Hepatocyte (in vitro differentiated cells): ENCODE data around the gene SLAMF1. TPM values are rescaled to one million over a fixed set of nuclear protein-coding genes. Genes with fewer than 3 reads are reported as not detected.
A peak's percentile ranks its signal among the peaks of the same experiment; 100 is the strongest.
"Not testable (repeated sequence)": the region's sequence is repeated elsewhere in the genome, so short reads cannot be mapped to it uniquely, and the experiment has no call there.

Experiments
- DNase-seq: peaks from one replicate; pipeline ENCODE4 v3.0.0-alpha.2; 2016; ENCODE audit warnings: low spot score
- H2AFZ ChIP-seq: fragments of 200-600 bp; sonication (generic); 2 replicates; pipeline ENCODE4 v1.6.0; 2016; ENCODE audit warnings: antibody characterized with exemption, mild to moderate bottlenecking
- H3K27ac ChIP-seq: fragments of 200-600 bp; sonication (generic); 2 replicates; pipeline ENCODE4 v1.5.1; 2016; ENCODE audit warnings: mild to moderate bottlenecking
- H3K27me3 ChIP-seq: fragments of 200-600 bp; sonication (generic); 2 replicates; pipeline ENCODE4 v1.6.1; 2016
- H3K36me3 ChIP-seq: fragments of 200-600 bp; sonication (generic); replicated peaks from 2 replicates; pipeline ENCODE4 v1.5.1; 2016; ENCODE audit warnings: low read depth; ENCODE audit not compliant: insufficient read depth
- H3K4me1 ChIP-seq: fragments of 200-600 bp; sonication (generic); 2 replicates; pipeline ENCODE4 v1.5.1; 2016; ENCODE audit warnings: mild to moderate bottlenecking, moderate library complexity; ENCODE audit not compliant: insufficient read depth
- H3K4me2 ChIP-seq: fragments of 200-600 bp; sonication (generic); 2 replicates; pipeline ENCODE4 v1.6.0; 2016
- H3K4me3 ChIP-seq: fragments of 200-600 bp; sonication (generic); 2 replicates; pipeline ENCODE4 v1.5.1; 2016; ENCODE audit warnings: mild to moderate bottlenecking
- H3K79me2 ChIP-seq: fragments of 200-600 bp; sonication (generic); 2 replicates; pipeline ENCODE4 v1.6.0; 2017; ENCODE audit warnings: mild to moderate bottlenecking
- H3K9me2 ChIP-seq: fragments of 200-600 bp; sonication (generic); replicated peaks from 2 replicates; pipeline ENCODE4 v1.6.0; 2017; ENCODE audit warnings: mild to moderate bottlenecking; ENCODE audit not compliant: insufficient read depth
- H3K9me3 ChIP-seq: fragments of 200-600 bp; sonication (generic); 2 replicates; pipeline ENCODE4 v1.5.1; 2016; ENCODE audit warnings: low read depth, mild to moderate bottlenecking
- H4K20me1 ChIP-seq: fragments of 200-600 bp; sonication (generic); 2 replicates; pipeline ENCODE4 v1.6.0; 2016; ENCODE audit warnings: mild to moderate bottlenecking; ENCODE audit not compliant: insufficient read depth, poor library complexity, severe bottlenecking
- CTCF ChIP-seq: fragments of 200-600 bp; sonication (generic); IDR thresholded peaks from 2 replicates; pipeline ENCODE4 v1.5.1; 2016; ENCODE audit warnings: antibody characterized with exemption, mild to moderate bottlenecking; ENCODE audit not compliant: poor library complexity
- EZH2 ChIP-seq: fragments of 200-600 bp; sonication (generic); IDR thresholded peaks from 2 replicates; pipeline ENCODE4 v1.6.1; 2016; ENCODE audit warnings: antibody characterized with exemption, mild to moderate bottlenecking, borderline replicate concordance
- EZH2phosphoT487 ChIP-seq: fragments of 200-600 bp; sonication (generic); IDR thresholded peaks from one replicate; pipeline ENCODE4 v1.6.1; 2018; ENCODE audit warnings: antibody characterized with exemption, mild to moderate bottlenecking, low read depth, moderate library complexity; ENCODE audit not compliant: unreplicated experiment, severe bottlenecking
- WGBS: methylation state at CpG from one replicate; pipeline ENCODE4 v1.1.6; 2016; ENCODE audit warnings: low lambda C conversion rate; ENCODE audit errors: missing lambda C conversion rate; 5-methylcytosine and 5-hydroxymethylcytosine counted together
- polyA plus RNA-seq: library from polyadenylated mRNA; unstranded; fragments of >200 nt; fragmentation: Nextera tagmentation; extraction: Ambion mirVana; gene quantifications from 2 replicates; pipeline ENCODE4 v1.2.1, GENCODE V29; 2016
- total RNA-seq: library from RNA; depleted of rRNA; stranded (reverse); fragments of >200 nt; gene quantifications from 2 replicates; pipeline ENCODE4 v1.2.3, GENCODE V29; 2014

The SLAMF1 gene
- total and polyA plus RNA-seq, 2 experiments from 2014 or later, result 1.2 to 2.1 TPM

GRCh38 chr1:160629286-160630210 lies 17.3 kb downstream of the SLAMF1 start:
- WGBS, result 75% methylated on average over 19 of the region's 19 CpGs
- Histone ChIP-seq H4K20me1 (no peaks in the 10 kb centered on the region), H3K4me1 (peaks cover 16% of the 10 kb centered on the region), H3K4me3 (no peak overlapping the region), H3K79me2 (no peaks in the 10 kb centered on the region), H3K27me3 (no peaks in the 10 kb centered on the region), H3K9me2 (no peaks in the 10 kb centered on the region), H2AFZ (no peak overlapping the region), H3K27ac (peak overlapping the region; percentile 45), H3K9me3 (no peaks in the 10 kb centered on the region), H3K36me3 (no peaks in the 10 kb centered on the region), H3K4me2 (no peak overlapping the region)
- TF ChIP-seq EZH2phosphoT487, result no peak
- no peak for TF ChIP-seq CTCF
- TF ChIP-seq EZH2, result no peak
- DNase-seq, result peak; percentile 42

GRCh38 chr1:160628799-160629263 lies 18.0 kb downstream of the SLAMF1 start:
- Histone ChIP-seq H3K4me3 (no peak overlapping the region), H3K36me3 (no peaks in the 10 kb centered on the region), H3K27ac (no peak overlapping the region), H3K27me3 (no peaks in the 10 kb centered on the region), H3K4me2 (no peak overlapping the region), H3K79me2 (no peaks in the 10 kb centered on the region), H4K20me1 (no peaks in the 10 kb centered on the region), H3K4me1 (peaks cover 16% of the 10 kb centered on the region), H3K9me2 (no peaks in the 10 kb centered on the region), H3K9me3 (no peaks in the 10 kb centered on the region), H2AFZ (no peak overlapping the region)
- WGBS, result 50% methylated on average over 8 of the region's 8 CpGs
- no peak for TF ChIP-seq EZH2phosphoT487
- TF ChIP-seq EZH2, result no peak
- TF ChIP-seq CTCF, result no peak
- DNase-seq, result no peak

GRCh38 chr1:160627677-160628289 lies 19.1 kb downstream of the SLAMF1 start:
- not testable (repeated sequence) for H3K9me2 ChIP-seq, H4K20me1 ChIP-seq, H3K27ac ChIP-seq, DNase-seq, H3K79me2 ChIP-seq, H3K4me3 ChIP-seq, H2AFZ ChIP-seq, H3K4me2 ChIP-seq, H3K27me3 ChIP-seq, H3K36me3 ChIP-seq, H3K9me3 ChIP-seq
- H3K4me1 ChIP-seq, result peaks cover 16% of the 10 kb centered on the region
- 99% methylated on average over 4 of the region's 4 CpGs for WGBS
